HG03066 (cell line): ENCODE data around the gene MOV10L1.

Experiments used
- ATAC-seq: cut with Tn5 transposase; IDR thresholded peaks from one replicate; pipeline ENCODE4 v1.9.1; 2021; ENCODE audit warnings: low read depth; ENCODE audit not compliant: unreplicated experiment

Gene MOV10L1

GRCh38 chr22:50058906-50059880 lies 30.6 kb upstream of the MOV10L1 start:
- no peak for ATAC-seq

- no peak for ATAC-seq
These were observed 29.9 kb upstream of the MOV10L1 start for GRCh38 chr22:50059881-50060262.

GRCh38 chr22:50060441-50061140 lies 29.2 kb upstream of the MOV10L1 start:
- no peak for ATAC-seq

- ATAC-seq: no peak
These were observed 28.5 kb upstream of the MOV10L1 start for GRCh38 chr22:50061141-50061823.

- no peak for ATAC-seq
These were observed 27.9 kb upstream of the MOV10L1 start for GRCh38 chr22:50061824-50062355.

GRCh38 chr22:50062509-50063135 lies 27.2 kb upstream of the MOV10L1 start:
- no peak for ATAC-seq

GRCh38 chr22:50063589-50064393 lies 26.0 kb upstream of the MOV10L1 start:
- no peak for ATAC-seq

- ATAC-seq: no peak
These were observed 25.4 kb upstream of the MOV10L1 start for GRCh38 chr22:50064453-50064852.

- no peak for ATAC-seq
These were observed 22.6 kb upstream of the MOV10L1 start for GRCh38 chr22:50067244-50067643.

- no peak for ATAC-seq
These were observed 21.7 kb upstream of the MOV10L1 start for GRCh38 chr22:50068096-50068495.

- ATAC-seq: no peak
These were observed 19.4 kb upstream of the MOV10L1 start for GRCh38 chr22:50070366-50070765.

GRCh38 chr22:50071432-50072166 lies 18.2 kb upstream of the MOV10L1 start:
- ATAC-seq: no peak

GRCh38 chr22:50072167-50072555 lies 17.6 kb upstream of the MOV10L1 start:
- no peak for ATAC-seq

GRCh38 chr22:50072714-50073538 lies 16.9 kb upstream of the MOV10L1 start:
- no peak for ATAC-seq

GRCh38 chr22:50074056-50074455 lies 15.8 kb upstream of the MOV10L1 start:
- ATAC-seq: no peak

GRCh38 chr22:50074551-50075530 lies 15.0 kb upstream of the MOV10L1 start:
- no peak for ATAC-seq
